Suprapubic skin (tissue), 3 donors: ENCODE results near the gene RUFY3.

Experiments used
- CTCF ChIP-seq, 2 donors: fragments of 200-600 bp in 1 of 2; fragments of 450-650 bp in 1 of 2; sonication (generic) in 1 of 2; IDR thresholded peaks; one replicate each; pipeline ENCODE4 v1.5.1; 2016 to 2019; ENCODE audit warnings: antibody characterized with exemption in 2 of 2, mild to moderate bottlenecking in 1 of 2, moderate library complexity in 1 of 2
- EP300 ChIP-seq: sonication (generic); formaldehyde crosslinking; IDR thresholded peaks from one replicate; pipeline ENCODE4 v1.6.1; 2017; ENCODE audit warnings: antibody characterized with exemption
- POLR2A ChIP-seq, 2 donors: fragments of 450-650 bp; IDR thresholded peaks; one replicate each; pipeline ENCODE4 v1.6.1; 2017; ENCODE audit warnings: antibody characterized with exemption in 2 of 2, mild to moderate bottlenecking in 2 of 2, moderate library complexity in 2 of 2

GRCh38 chr4:70839589-70840093 lies 117.9 kb downstream of the RUFY3 start, which contains the start of gene GRSF1:
- TF ChIP-seq CTCF (IDR thresholded peaks at IDR 0.05) (peak in 1 of 2 donors; percentile 14), POLR2A (IDR thresholded peaks at IDR 0.05) (peak; percentile 20 to 42), EP300 (no peak)
